NB4 (cell line): ENCODE data around the gene CNTN5.

Experiments
- MYC ChIP-seq: IDR thresholded peaks from 2 replicates; pipeline ENCODE4 v1.6.1; 2011; ENCODE audit warnings: low read depth, low read length
- POLR2A ChIP-seq: IDR thresholded peaks from 2 replicates; pipeline ENCODE4 v1.6.1; 2011; ENCODE audit warnings: mild to moderate bottlenecking; ENCODE audit not compliant: insufficient read length; ENCODE audit errors: extremely low read depth
- TF ChIP-seq, protein P1 (sequence below): IDR thresholded peaks from one replicate; pipeline ENCODE4 v1.5.1; 2012; ENCODE audit warnings: low read depth, low read length

DNA sequence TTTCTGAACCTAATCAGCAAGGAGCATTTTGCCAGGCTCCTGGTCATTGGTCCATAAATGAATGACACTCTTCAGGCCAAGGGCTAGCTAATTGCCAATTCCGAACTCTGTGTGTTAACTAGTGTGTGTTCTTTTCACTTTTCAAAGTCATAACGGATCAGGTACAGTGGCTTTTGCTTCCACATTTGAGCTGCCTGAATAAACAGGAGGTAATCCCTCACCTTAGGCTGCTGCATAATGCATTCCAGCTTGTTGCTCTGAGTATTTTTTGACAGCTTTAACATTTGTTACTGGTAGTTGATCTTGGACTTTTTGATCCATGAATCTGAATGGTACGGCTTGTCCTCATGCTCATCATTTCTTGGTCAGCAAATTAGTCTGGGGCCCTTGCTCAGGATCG, 485.1 kb downstream of the CNTN5 start:
- TF ChIP-seq, protein P1, sequence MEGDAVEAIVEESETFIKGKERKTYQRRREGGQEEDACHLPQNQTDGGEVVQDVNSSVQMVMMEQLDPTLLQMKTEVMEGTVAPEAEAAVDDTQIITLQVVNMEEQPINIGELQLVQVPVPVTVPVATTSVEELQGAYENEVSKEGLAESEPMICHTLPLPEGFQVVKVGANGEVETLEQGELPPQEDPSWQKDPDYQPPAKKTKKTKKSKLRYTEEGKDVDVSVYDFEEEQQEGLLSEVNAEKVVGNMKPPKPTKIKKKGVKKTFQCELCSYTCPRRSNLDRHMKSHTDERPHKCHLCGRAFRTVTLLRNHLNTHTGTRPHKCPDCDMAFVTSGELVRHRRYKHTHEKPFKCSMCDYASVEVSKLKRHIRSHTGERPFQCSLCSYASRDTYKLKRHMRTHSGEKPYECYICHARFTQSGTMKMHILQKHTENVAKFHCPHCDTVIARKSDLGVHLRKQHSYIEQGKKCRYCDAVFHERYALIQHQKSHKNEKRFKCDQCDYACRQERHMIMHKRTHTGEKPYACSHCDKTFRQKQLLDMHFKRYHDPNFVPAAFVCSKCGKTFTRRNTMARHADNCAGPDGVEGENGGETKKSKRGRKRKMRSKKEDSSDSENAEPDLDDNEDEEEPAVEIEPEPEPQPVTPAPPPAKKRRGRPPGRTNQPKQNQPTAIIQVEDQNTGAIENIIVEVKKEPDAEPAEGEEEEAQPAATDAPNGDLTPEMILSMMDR: no peak
- TF ChIP-seq POLR2A (no peak), MYC (no peak)
